Panc1 (cell line): ENCODE measurements around the gene COL26A1. TPM values are rescaled to one million over a fixed set of nuclear protein-coding genes. Genes with fewer than 3 reads are reported as not detected.
A peak's percentile ranks its signal among the peaks of the same experiment; 100 is the strongest.

ENCODE experiments used
- ATAC-seq: fragments of 200-7000 bp; cut with Tn5 transposase; 2 replicates; pipeline ENCODE4 v1.9.1; 2020; ENCODE audit warnings: mild to moderate bottlenecking, moderate library complexity
- BruUV-seq: library from RNA; stranded (reverse); fragments of 400-500 nt; replicated peaks from 2 replicates; lab custom pipeline; 2021; lab: Mats Ljungman, UMichigan
- CTCF ChIA-PET: fragments of 300-600 bp; sonication (Branson Sonifier 250); formaldehyde crosslinking; loops from one replicate; lab custom pipeline; 2022; ENCODE audit warnings: antibody characterized with exemption; lab: Charles Lee
- POLR2A ChIA-PET: fragments of 300-600 bp; sonication (Branson Sonifier 250); formaldehyde crosslinking; loops from one replicate; lab custom pipeline; 2022; ENCODE audit warnings: antibody characterized with exemption; lab: Charles Lee
- DNase-seq: peaks from one replicate; pipeline ENCODE4 v3.0.0-alpha.2; 2010; ENCODE audit warnings: low read depth, low spot score
- H3K27ac ChIP-seq: 2 replicates; pipeline ENCODE4 v1.5.1; 2011; ENCODE audit warnings: mild to moderate bottlenecking, low read length, inconsistent platforms
- H3K27me3 ChIP-seq: fragments of 200-500 bp; sonication (Bioruptor generic); 2 replicates; pipeline ENCODE4 v1.6.0; 2014; ENCODE audit warnings: low read length, inconsistent platforms; ENCODE audit not compliant: control insufficient read depth, insufficient read depth
- H3K36me3 ChIP-seq: fragments of 200-500 bp; sonication (Bioruptor generic); 2 replicates; pipeline ENCODE4 v1.5.1; 2014; ENCODE audit warnings: inconsistent platforms, mild to moderate bottlenecking, low read length, moderate library complexity; ENCODE audit not compliant: control insufficient read depth, insufficient read depth
- H3K4me1 ChIP-seq: 2 replicates; pipeline ENCODE4 v1.5.1; 2011; ENCODE audit warnings: inconsistent platforms, mild to moderate bottlenecking, low read length, moderate library complexity; ENCODE audit not compliant: control insufficient read depth, insufficient read depth
- H3K4me3 ChIP-seq, 2 experiments: 2 replicates each; pipeline ENCODE4 v1.5.1; 2011 to 2012; ENCODE audit warnings: low read depth in 2 of 2, low read length in 2 of 2, mild to moderate bottlenecking in 2 of 2, inconsistent platforms in 1 of 2, moderate library complexity in 1 of 2
- H3K9me3 ChIP-seq: fragments of 200-500 bp; sonication (Bioruptor generic); 2 replicates; pipeline ENCODE4 v1.5.1; 2014; ENCODE audit warnings: low read depth, mild to moderate bottlenecking, inconsistent platforms, low read length, moderate library complexity; ENCODE audit not compliant: control insufficient read depth, insufficient read depth
- CTCF ChIP-seq: fragments of 450-650 bp; IDR thresholded peaks from 2 replicates; pipeline ENCODE4 v1.5.1; 2017; ENCODE audit warnings: mild to moderate bottlenecking
- POLR2AphosphoS5 ChIP-seq: IDR thresholded peaks from 2 replicates; pipeline ENCODE4 v1.6.1; 2012; ENCODE audit warnings: mild to moderate bottlenecking, low read depth, low read length, moderate library complexity
- SIN3A ChIP-seq: IDR thresholded peaks from 2 replicates; pipeline ENCODE4 v1.6.1; 2012; ENCODE audit warnings: low read depth, mild to moderate bottlenecking, low read length, moderate library complexity, borderline replicate concordance; ENCODE audit not compliant: insufficient read depth
- TCF7L2 ChIP-seq: IDR thresholded peaks from 2 replicates; pipeline ENCODE4 v1.6.1; 2011; ENCODE audit warnings: mild to moderate bottlenecking, low read depth, low read length, inconsistent platforms
- in situ Hi-C: cut with HindIII; loops from 2 replicates; pipeline ENCODE4 v1.10.0; 2016; ENCODE audit warnings: low sequenced_read_pairs, low pct_unique_long_range_greater_than_20kb
- intact Hi-C: fragments of 100-400 bp; cut with micrococcal nuclease; formaldehyde crosslinking; loops from one replicate; pipeline ENCODE4 v1.10.0; 2022; ENCODE audit not compliant: unreplicated experiment
- total RNA-seq: library from RNA; stranded (reverse); gene quantifications from one replicate; pipeline ENCODE4 v1.2.1, GENCODE V29; 2021; ENCODE audit not compliant: unreplicated experiment
- TF ChIP-seq, protein P1 (sequence below), 2 experiments: IDR thresholded peaks; 2 replicates each; pipeline ENCODE4 v1.6.1; 2011 to 2012; ENCODE audit warnings: low read depth in 2 of 2, control low read depth in 1 of 2, low read length in 1 of 2, mild to moderate bottlenecking in 1 of 2, moderate library complexity in 1 of 2; ENCODE audit not compliant: insufficient read depth in 1 of 2

COL26A1 gene
- total RNA-seq, 1 experiment from 2014 or later, result 25.8 TPM

DNA sequence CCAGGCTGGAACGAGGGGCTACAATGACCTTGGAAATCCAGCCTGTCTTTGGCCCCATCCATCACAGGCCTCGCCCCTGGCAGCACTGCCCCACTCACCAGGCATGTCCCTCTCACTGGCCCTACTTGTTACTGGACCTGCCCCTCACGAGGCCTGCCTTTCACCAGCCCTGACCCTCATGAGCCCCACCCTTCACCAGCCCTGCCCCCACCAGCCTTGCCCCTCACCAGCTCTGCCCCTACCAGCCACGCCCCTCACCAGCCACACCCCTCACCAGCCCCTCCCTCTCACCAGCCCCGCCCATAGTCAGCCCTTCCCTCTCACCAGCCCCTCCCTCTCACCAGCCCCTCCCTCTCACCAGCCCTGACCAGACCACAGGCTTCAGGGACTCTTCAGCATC, 57.8 kb downstream of the COL26A1 start:
- intact Hi-C loops (no loop called here), in situ Hi-C loops (no loop called here)
- DNase-seq (no peak), ATAC-seq (peak; percentile 58)
- no peaks in the 10 kb centered on the region for H3K9me3 ChIP-seq
- CTCF ChIA-PET, result no interaction called here
- H3K27me3 ChIP-seq, result no peaks in the 10 kb centered on the region
- no peaks in the 10 kb centered on the region for H3K36me3 ChIP-seq
- POLR2A ChIA-PET, result no interaction called here
- no peak overlapping the region for H3K4me3 ChIP-seq
- H3K4me1 ChIP-seq, result no peaks in the 10 kb centered on the region
- no peak for TF ChIP-seq CTCF
- TF ChIP-seq SIN3A, result no peak
- TF ChIP-seq TCF7L2, result no peak
- TF ChIP-seq, protein P1, sequence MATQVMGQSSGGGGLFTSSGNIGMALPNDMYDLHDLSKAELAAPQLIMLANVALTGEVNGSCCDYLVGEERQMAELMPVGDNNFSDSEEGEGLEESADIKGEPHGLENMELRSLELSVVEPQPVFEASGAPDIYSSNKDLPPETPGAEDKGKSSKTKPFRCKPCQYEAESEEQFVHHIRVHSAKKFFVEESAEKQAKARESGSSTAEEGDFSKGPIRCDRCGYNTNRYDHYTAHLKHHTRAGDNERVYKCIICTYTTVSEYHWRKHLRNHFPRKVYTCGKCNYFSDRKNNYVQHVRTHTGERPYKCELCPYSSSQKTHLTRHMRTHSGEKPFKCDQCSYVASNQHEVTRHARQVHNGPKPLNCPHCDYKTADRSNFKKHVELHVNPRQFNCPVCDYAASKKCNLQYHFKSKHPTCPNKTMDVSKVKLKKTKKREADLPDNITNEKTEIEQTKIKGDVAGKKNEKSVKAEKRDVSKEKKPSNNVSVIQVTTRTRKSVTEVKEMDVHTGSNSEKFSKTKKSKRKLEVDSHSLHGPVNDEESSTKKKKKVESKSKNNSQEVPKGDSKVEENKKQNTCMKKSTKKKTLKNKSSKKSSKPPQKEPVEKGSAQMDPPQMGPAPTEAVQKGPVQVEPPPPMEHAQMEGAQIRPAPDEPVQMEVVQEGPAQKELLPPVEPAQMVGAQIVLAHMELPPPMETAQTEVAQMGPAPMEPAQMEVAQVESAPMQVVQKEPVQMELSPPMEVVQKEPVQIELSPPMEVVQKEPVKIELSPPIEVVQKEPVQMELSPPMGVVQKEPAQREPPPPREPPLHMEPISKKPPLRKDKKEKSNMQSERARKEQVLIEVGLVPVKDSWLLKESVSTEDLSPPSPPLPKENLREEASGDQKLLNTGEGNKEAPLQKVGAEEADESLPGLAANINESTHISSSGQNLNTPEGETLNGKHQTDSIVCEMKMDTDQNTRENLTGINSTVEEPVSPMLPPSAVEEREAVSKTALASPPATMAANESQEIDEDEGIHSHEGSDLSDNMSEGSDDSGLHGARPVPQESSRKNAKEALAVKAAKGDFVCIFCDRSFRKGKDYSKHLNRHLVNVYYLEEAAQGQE (IDR thresholded peaks at IDR 0.05; ENCODE audit: insufficient read depth in 1 of 2, low read depth in 2 of 2, low read length in 1 of 2), result no peak
- H3K27ac ChIP-seq, result no peak overlapping the region
- BruUV-seq, result no TSS peak

GRCh38 chr7:101422356-101423195, 59.9 kb downstream of the COL26A1 start:
- POLR2A ChIA-PET, result interaction anchor here (0.7 kb wide), 1 partner anchor 164 kb away, joined by 4 read pairs; no protein-coding TSS in a partner anchor
- in situ Hi-C loops, result no loop called here
- BruUV-seq, result no TSS peak
- Histone ChIP-seq H3K27me3 (no peaks in the 10 kb centered on the region), H3K27ac (no peak overlapping the region), H3K9me3 (no peaks in the 10 kb centered on the region), H3K36me3 (no peaks in the 10 kb centered on the region), H3K4me1 (no peaks in the 10 kb centered on the region), H3K4me3 (no peak overlapping the region)
- no peak for TF ChIP-seq SIN3A
- no peak for TF ChIP-seq TCF7L2
- TF ChIP-seq POLR2AphosphoS5, result no peak
- TF ChIP-seq CTCF, result no peak
- TF ChIP-seq, protein P1 (IDR thresholded peaks at IDR 0.05; ENCODE audit: insufficient read depth in 1 of 2, low read depth in 2 of 2, low read length in 1 of 2), result no peak
- CTCF ChIA-PET, result interaction anchor here (0.5 to 1.0 kb wide), 2 partner anchors 21 to 44 kb away, joined by 4 to 8 read pairs; no protein-coding TSS in a partner anchor
- DNase-seq (no peak), ATAC-seq (no peak)
- intact Hi-C loops, result no loop called here
